Measurements from ENCODE around the gene GPR82.
"Not testable (repeated sequence)": the region's sequence is repeated elsewhere in the genome, so short reads cannot be mapped to it uniquely, and the experiment has no call there.

The GPR82 gene

DNA sequence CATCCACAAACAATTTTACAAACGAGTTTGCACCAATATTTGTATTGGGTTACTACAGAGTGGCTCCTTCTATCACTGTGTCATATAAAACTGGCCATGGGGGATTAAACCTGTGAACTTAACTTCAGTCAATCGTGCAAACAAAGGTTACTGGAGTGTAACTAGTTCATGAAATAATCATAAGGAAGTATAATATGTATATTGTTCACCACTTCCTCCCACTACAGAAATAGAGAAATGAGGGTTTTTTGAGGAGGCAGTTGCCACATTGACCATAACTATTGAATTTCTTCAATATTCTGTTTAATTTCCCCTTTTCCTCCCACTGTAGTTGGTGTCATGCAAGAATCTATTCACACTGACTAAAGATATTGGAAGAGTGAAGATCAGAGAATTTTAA is at the start of gene GPR82:
GPR82 (plus strand) TSS at position 356 of the 400 bp plus-strand sequence. CDS start 2,846 bp downstream, outside the sequence.
- Histone ChIP-seq H3K9me3 (ENCODE audit: control insufficient read depth, low read length) (no peaks in the 10 kb centered on the region), H2AFZ (no peak within 1 kb of the TSS), H3K36me3 (ENCODE audit: control insufficient read depth, insufficient read depth, low read length) (no peaks in the 10 kb centered on the region), H3K4me2 (ENCODE audit: low read length) (no peak within 1 kb of the TSS), H3K79me2 (no peaks in the 10 kb centered on the region), H3K4me3 (ENCODE audit: low read depth, low read length) (no peak within 1 kb of the TSS), H3K4me1 (no peaks in the 10 kb centered on the region), H3K9ac (no peak within 1 kb of the TSS), H3K27me3 (ENCODE audit: control insufficient read depth, insufficient read depth, low read length) (no peaks in the 10 kb centered on the region), H3K27ac (no peak within 1 kb of the TSS)
- TF ChIP-seq, protein P1, sequence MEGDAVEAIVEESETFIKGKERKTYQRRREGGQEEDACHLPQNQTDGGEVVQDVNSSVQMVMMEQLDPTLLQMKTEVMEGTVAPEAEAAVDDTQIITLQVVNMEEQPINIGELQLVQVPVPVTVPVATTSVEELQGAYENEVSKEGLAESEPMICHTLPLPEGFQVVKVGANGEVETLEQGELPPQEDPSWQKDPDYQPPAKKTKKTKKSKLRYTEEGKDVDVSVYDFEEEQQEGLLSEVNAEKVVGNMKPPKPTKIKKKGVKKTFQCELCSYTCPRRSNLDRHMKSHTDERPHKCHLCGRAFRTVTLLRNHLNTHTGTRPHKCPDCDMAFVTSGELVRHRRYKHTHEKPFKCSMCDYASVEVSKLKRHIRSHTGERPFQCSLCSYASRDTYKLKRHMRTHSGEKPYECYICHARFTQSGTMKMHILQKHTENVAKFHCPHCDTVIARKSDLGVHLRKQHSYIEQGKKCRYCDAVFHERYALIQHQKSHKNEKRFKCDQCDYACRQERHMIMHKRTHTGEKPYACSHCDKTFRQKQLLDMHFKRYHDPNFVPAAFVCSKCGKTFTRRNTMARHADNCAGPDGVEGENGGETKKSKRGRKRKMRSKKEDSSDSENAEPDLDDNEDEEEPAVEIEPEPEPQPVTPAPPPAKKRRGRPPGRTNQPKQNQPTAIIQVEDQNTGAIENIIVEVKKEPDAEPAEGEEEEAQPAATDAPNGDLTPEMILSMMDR (IDR thresholded peaks at IDR 0.05): no peak

GRCh38 chrX:41676361-41676760 is 47.6 kb upstream of the GPR82 start:
- H3K9me3 ChIP-seq (ENCODE audit: control insufficient read depth, low read length); H3K4me3 ChIP-seq (ENCODE audit: low read depth, low read length); H3K9ac ChIP-seq; H3K36me3 ChIP-seq (ENCODE audit: control insufficient read depth, insufficient read depth, low read length); H3K27ac ChIP-seq; H3K4me1 ChIP-seq; H3K4me2 ChIP-seq (ENCODE audit: low read length); H2AFZ ChIP-seq; H3K27me3 ChIP-seq (ENCODE audit: control insufficient read depth, insufficient read depth, low read length); H3K79me2 ChIP-seq: not testable (repeated sequence)

GRCh38 chrX:41677183-41678060 is 46.6 kb upstream of the GPR82 start:
- H3K79me2 ChIP-seq: no peaks in the 10 kb centered on the region
- no peak overlapping the region for H3K27ac ChIP-seq
- H3K4me3 ChIP-seq (ENCODE audit: low read depth, low read length): no peak overlapping the region
- H3K36me3 ChIP-seq (ENCODE audit: control insufficient read depth, insufficient read depth, low read length): no peaks in the 10 kb centered on the region
- H3K27me3 ChIP-seq (ENCODE audit: control insufficient read depth, insufficient read depth, low read length): no peaks in the 10 kb centered on the region
- peaks cover 2% of the 10 kb centered on the region for H3K4me1 ChIP-seq
- no peaks in the 10 kb centered on the region for H3K9me3 ChIP-seq (ENCODE audit: control insufficient read depth, low read length)
- H3K9ac ChIP-seq: no peak overlapping the region
- no peak overlapping the region for H2AFZ ChIP-seq
- no peak overlapping the region for H3K4me2 ChIP-seq (ENCODE audit: low read length)
- TF ChIP-seq, protein P1 (IDR thresholded peaks at IDR 0.05): no peak

GRCh38 chrX:41684138-41684537 is 39.8 kb upstream of the GPR82 start:
- Histone ChIP-seq H3K27ac (no peak overlapping the region), H3K79me2 (no peaks in the 10 kb centered on the region), H2AFZ (no peak overlapping the region), H3K9ac (no peak overlapping the region), H3K36me3 (ENCODE audit: control insufficient read depth, insufficient read depth, low read length) (no peaks in the 10 kb centered on the region), H3K9me3 (ENCODE audit: control insufficient read depth, low read length) (no peaks in the 10 kb centered on the region), H3K27me3 (ENCODE audit: control insufficient read depth, insufficient read depth, low read length) (no peaks in the 10 kb centered on the region), H3K4me2 (ENCODE audit: low read length) (no peak overlapping the region), H3K4me1 (no peaks in the 10 kb centered on the region), H3K4me3 (ENCODE audit: low read depth, low read length) (no peak overlapping the region)
- TF ChIP-seq, protein P1 (IDR thresholded peaks at IDR 0.05): no peak

DNA sequence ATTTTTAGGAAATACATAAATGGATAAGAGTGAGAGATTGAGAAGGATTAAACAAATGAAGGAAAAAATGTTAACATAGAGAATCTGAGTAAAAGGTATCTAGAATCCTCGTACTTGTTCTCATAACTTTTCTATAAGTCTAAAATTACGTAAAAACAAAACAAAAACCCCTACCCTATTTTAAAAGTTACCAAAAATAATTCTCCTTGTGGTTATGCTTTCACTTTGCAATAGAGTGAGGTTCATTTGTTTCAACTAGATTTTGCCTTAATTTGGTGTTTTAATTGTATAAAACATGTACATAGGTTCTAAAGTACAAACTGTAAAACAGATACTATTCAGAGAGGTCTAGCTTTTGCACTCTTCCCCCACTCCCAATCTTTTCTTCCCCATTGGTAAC is 39.0 kb upstream of the GPR82 start:
- H2AFZ ChIP-seq: no peak overlapping the region
- TF ChIP-seq, protein P1 (IDR thresholded peaks at IDR 0.05): no peak
- H3K4me3 ChIP-seq (ENCODE audit: low read depth, low read length): no peak overlapping the region
- H3K4me2 ChIP-seq (ENCODE audit: low read length): no peak overlapping the region
- H3K79me2 ChIP-seq: no peaks in the 10 kb centered on the region
- no peak overlapping the region for H3K27ac ChIP-seq
- no peaks in the 10 kb centered on the region for H3K4me1 ChIP-seq
- no peaks in the 10 kb centered on the region for H3K36me3 ChIP-seq (ENCODE audit: control insufficient read depth, insufficient read depth, low read length)
- H3K27me3 ChIP-seq (ENCODE audit: control insufficient read depth, insufficient read depth, low read length): no peaks in the 10 kb centered on the region
- no peak overlapping the region for H3K9ac ChIP-seq
- H3K9me3 ChIP-seq (ENCODE audit: control insufficient read depth, low read length): no peaks in the 10 kb centered on the region

Data from parathyroid adenoma (tissue), 2 donors.